GM21390 (cell line): ENCODE results near the gene NALCN.

Source experiments
- ATAC-seq: cut with Tn5 transposase; IDR thresholded peaks from one replicate; pipeline ENCODE4 v1.9.1; 2021; ENCODE audit not compliant: unreplicated experiment

NALCN gene

GRCh38 chr13:101415358-101416174 lies 742 bp downstream of the NALCN start:
- ATAC-seq, result peak; percentile 78

DNA sequence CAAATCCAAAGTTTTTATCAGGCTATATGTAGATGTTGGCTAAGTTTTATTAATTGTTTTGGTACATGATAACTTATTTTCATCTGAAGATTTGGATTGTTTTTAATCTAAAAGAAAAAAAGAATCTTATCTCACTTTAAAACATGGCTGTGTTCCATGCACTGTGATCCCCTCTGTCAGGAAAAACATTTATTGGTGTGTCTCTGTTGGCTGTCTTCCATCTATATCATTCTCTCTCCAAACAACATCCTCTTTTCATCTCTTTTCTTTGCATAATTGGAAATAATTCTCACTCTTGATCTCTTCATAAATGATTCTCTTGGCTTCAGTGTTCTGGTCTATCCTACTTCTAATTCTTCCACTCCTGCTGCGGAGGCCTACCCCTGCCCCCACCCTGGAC lies 4.2 kb downstream of the NALCN start:
- ATAC-seq, result no peak

DNA sequence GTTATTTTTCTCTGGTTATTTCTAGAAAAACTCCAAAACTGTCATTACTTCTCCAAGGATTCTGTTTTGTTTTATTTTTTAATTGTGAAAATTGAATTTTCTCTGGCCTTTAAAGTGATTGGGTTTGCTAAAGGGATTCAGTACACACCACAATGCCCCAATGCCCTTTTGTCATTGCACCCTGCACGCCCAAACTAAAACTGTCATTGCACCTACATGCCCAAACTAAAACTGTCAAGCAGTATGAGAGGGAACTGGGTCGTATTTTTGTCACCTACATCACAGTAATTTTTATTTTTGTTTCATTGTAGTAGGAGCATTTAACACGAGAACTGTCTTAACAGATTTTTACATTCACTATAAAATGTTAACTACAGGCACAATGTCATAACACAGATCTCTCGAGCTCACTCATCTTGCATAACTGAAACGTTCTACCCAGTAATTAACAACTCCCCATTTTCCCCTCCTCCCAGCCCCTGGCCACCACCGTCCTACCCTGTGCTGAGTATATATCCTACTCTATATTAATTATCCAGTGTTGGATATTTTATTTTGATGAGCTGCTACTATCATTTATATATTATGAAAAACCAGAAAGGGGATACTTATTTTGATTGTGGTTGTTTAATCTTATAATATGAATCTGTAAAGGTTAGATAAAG lies 7.2 kb downstream of the NALCN start:
- no peak for ATAC-seq

- no peak for ATAC-seq
Observed at GRCh38 chr13:101408154-101408553, 8.2 kb downstream of the NALCN start.

DNA sequence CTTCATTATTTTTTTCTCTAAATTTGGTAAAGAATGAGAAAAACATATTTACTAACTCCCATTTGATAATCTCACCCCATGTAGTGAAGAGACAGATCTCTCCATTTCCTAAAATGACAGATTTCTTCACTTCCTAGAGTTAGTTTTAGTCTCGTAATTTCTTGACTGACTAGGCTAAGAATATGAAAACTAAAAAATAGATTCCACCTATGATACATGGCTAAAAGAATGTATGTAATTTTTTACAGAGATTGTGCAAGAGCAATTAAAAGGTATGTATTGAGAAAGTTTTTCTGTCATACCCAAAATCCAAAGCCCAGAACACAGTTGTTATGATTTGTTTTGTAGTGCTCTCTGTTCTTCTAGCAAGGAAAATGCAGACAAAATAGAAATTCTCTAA lies 9.5 kb downstream of the NALCN start:
- no peak for ATAC-seq

DNA sequence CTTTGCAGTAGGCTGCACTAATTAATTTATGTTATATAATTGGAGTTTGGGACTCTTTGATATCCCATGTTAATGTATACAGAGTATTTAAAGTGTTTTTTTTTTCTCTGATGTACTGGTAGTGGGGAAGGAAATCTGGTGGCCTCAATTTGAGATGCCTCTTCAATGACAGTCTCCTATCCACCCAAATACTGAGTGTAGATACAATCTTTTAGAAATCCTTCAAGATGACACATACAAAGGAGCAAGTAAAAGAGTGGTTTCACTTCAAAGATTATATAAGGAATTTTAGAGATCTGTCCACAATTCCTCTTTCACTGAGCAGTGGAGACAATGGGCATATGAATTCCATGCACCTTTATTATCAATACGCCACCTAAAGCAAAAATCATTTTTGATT lies 15.1 kb downstream of the NALCN start:
- ATAC-seq, result no peak

- ATAC-seq, result no peak
Observed at GRCh38 chr13:101399365-101399764, 16.9 kb downstream of the NALCN start.

DNA sequence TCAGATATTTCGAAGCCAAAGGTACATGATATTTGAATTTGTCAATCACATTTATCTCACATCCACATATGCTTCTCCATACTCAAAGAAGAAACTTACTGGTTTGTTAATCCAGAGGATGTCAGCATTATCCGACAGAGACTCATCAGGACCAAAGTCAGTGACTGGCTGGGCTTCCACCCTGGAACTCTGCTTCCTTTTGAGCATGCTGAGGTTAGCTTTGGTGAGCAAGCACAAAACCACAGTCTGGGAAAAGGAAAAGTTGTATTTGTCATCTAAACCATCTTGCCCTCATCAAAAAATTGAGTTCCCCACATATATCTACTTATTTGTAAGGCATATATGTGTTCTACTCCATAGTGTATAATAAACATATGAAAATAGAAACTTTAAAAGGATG lies 17.4 kb downstream of the NALCN start:
- no peak for ATAC-seq

- no peak for ATAC-seq
Observed at GRCh38 chr13:101398191-101398590, 18.1 kb downstream of the NALCN start.

DNA sequence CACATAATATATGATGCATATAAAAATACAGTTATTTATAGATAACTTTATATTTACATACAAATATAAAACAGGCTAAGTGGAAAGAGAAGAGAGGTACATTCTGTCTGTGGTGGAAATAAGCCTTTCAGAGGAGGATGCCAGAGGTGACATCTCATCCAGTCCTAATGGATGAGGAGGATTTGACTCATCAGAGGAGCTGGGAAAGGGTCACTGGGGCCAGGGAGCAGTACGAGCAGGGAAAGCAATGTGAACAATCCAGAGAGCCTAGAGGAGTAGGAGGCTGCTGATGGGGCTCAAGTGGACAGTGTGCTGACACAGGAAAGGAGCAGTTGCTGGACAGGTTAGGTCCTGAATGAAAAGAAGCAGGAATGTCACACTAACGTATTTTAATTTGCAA lies 18.6 kb downstream of the NALCN start:
- no peak for ATAC-seq

GRCh38 chr13:101394605-101395004 lies 21.7 kb downstream of the NALCN start:
- no peak for ATAC-seq

DNA sequence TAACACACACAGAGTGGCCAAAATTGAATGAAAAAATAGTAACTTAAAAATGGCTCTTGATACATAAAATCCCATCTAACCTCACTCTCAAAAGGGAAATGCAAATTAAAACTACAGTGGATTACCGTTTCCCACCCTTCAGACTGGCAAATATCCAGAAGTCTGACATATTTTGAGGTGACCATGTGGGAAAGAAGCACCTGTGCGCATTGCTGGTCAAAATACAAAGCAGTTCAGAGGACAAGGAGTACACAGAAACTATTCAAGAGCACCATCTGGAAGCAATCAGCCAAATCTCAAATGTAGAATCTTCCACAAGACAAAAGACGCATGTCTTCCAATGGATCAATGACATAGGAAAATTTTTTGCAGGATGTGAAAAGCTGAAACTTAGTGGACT lies 23.2 kb downstream of the NALCN start:
- no peak for ATAC-seq

DNA sequence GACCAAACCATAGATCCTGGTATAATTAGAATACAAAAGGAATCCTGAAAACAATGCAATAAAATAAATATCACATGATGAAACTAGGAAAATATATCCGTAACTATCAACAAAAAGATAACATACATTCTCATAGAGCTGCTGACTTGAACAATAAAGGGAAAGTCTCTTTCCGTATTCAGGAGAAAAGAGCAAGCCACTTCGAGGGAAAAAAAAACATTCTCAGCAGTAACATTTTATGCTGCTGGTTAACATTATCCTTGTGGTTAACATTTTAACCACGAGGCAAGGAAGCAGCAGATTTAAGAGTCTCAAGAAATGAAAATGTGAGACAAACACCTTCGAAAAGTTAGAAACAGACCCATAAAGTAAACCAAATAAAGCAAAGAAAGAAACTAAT lies 25.8 kb downstream of the NALCN start:
- ATAC-seq, result no peak

DNA sequence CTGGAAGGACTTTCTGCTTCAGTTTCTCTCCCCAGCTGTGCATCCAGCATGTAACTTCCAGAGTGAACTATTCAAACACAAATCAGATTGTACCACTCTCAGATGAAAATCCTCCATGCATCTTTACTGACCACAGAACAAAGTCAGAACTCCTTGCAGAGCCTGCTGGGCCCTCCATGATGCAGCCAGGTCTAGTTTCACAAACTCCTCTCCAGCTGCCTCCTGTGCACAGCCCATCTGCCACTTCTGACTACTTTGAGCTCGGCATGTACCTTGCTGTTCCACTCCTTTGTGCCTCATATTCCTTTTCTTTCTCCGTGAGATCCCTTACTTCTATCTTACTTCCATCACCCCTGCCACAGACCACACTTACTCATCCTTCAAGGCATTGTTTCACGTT lies 31.4 kb downstream of the NALCN start:
- ATAC-seq, result no peak

GRCh38 chr13:101383595-101383994 lies 32.7 kb downstream of the NALCN start:
- ATAC-seq, result no peak

DNA sequence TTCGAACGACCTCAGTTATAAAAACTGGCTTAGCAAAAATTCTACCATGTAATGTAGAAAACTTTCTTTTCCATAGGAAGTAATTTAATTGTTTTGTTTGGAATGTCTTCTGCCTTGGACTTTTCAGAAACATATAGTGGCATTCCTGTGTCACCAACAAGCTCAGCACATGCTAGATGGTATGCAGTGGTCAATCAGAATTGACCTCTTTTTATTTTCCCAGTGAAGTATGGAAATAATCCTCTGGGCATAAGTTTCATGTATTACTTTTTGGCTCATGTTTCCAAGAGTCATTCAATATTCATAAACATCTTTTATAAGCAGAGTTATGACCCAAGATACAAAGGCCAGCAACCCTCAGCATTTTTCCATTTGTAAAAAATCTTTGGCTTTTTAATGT lies 33.6 kb downstream of the NALCN start:
- ATAC-seq, result no peak

DNA sequence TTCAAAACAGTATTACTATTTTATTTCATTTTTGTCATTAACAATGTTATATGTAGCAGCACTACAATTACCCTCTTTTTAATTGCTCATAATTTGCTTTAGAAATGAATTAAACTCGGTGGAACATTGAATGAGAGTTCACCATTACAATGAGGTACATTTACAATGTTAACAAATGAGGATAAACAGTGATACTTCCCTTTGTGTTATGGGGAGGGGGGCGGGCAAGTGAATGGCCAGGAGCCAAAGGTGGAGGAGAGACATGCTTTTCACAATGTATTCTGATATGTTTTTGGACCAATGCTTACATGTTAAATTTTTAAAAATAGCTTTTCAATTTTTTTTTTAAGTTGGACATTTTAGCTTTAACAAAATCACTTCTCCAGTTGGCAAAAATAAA lies 34.2 kb downstream of the NALCN start:
- ATAC-seq, result no peak

- no peak for ATAC-seq
Observed at GRCh38 chr13:101360525-101360924, 55.8 kb downstream of the NALCN start.

GRCh38 chr13:101354895-101355294 lies 61.4 kb downstream of the NALCN start:
- ATAC-seq, result no peak

- no peak for ATAC-seq
Observed at GRCh38 chr13:101346942-101347728, 69.2 kb downstream of the NALCN start.

GRCh38 chr13:101346161-101346560 lies 70.1 kb downstream of the NALCN start:
- ATAC-seq, result no peak
